Adrenal gland (tissue), 5 donors: ENCODE results near the gene CAPN5.

Experiments used
- CTCF ChIP-seq, 6 experiments: fragments of 450-650 bp in 4 of 6; fragments of 200-600 bp in 2 of 6; sonication (generic) in 1 of 6; IDR thresholded peaks; 1 replicate in 5 of 6; 2 replicates in 1 of 6; pipeline versions ENCODE4 v1.5.1 to v1.8.0; 2016 to 2021; ENCODE audit warnings: antibody characterized with exemption in 6 of 6, mild to moderate bottlenecking in 2 of 6, moderate library complexity in 1 of 6
- POLR2A ChIP-seq, 2 donors: fragments of 450-650 bp; IDR thresholded peaks; one replicate each; pipeline ENCODE4 v1.6.1; 2017; ENCODE audit warnings: antibody characterized with exemption in 2 of 2, mild to moderate bottlenecking in 2 of 2, moderate library complexity in 1 of 2
- donor health status: DM: no; HTN: no; CAD: no.

DNA sequence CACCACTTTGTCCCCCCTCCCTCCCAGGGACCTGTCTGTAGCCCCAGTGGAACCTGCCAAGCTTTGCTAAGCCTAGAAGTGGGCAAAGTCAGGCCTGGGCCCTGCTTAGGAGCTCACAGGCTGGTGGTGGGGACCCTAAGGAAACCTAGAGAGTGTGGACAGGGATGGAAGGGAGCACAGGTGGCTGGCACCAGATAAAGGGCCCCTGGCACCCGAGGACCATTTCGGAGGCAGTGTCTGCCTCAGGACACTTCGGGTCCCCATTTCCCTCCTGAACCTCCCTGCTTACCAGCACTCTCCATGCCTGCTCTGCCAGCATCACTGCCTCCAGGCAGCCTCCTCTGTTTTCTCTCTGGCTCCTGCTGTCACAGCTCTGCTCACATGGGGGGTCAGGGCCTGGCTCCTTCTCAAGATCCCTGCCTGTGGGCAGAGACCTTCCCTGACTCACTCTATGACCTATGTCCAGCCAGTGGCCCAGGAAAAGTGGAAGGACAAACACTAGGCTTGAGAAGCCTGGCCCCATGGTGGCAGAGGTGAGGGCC is 22.3 kb downstream of the CAPN5 start:
- TF ChIP-seq CTCF (IDR thresholded peaks at IDR 0.05) (no peak), POLR2A (IDR thresholded peaks at IDR 0.05) (no peak)
